Gastrocnemius medialis (tissue), 4 donors: ENCODE results near the gene CACNB1.

Experiments
- CTCF ChIP-seq, 5 experiments: fragments of 450-650 bp in 3 of 5; fragments of 200-600 bp in 2 of 5; sonication (generic) in 2 of 5; IDR thresholded peaks in 4 of 5; conservative IDR thresholded peaks in 1 of 5; 1 replicate in 4 of 5; 2 replicates in 1 of 5; pipeline ENCODE4 v1.5.1; 2016 to 2019; ENCODE audit warnings: antibody characterized with exemption in 5 of 5, mild to moderate bottlenecking in 3 of 5, moderate library complexity in 3 of 5
- POLR2A ChIP-seq, 2 donors: fragments of 450-650 bp; IDR thresholded peaks; one replicate each; pipeline ENCODE4 v1.6.1; 2017; ENCODE audit warnings: antibody characterized with exemption in 2 of 2, mild to moderate bottlenecking in 2 of 2, moderate library complexity in 2 of 2

- TF ChIP-seq CTCF (IDR thresholded peaks at IDR 0.05 in 4 of 5, conservative IDR thresholded peaks at IDR 0.05 in 1 of 5) (no peak), POLR2A (IDR thresholded peaks at IDR 0.05) (no peak)
These were observed 25.7 kb upstream of the CACNB1 start for GRCh38 chr17:39222866-39223834.
